Measurements from ENCODE around the gene CIT. TPM values are rescaled to one million over a fixed set of nuclear protein-coding genes. Genes with fewer than 3 reads are reported as not detected.

Gene CIT
- total RNA-seq, 2 donors from 2014 or later: 0.95 to 2.3 TPM

GRCh38 chr12:119751961-119752360, 125.2 kb downstream of the CIT start:
- H3K36me3 ChIP-seq: no peaks in the 10 kb centered on the region
- H3K4me1 ChIP-seq (ENCODE audit: control insufficient read depth in 1 of 2, low read depth in 2 of 2): no peaks in the 10 kb centered on the region

GRCh38 chr12:119749666-119750065, 127.5 kb downstream of the CIT start:
- Histone ChIP-seq H3K27ac (no peak overlapping the region), H3K27me3 (replicated peaks; ENCODE audit: insufficient read depth) (no peaks in the 10 kb centered on the region), H3K9me3 (peaks cover 6% of the 10 kb centered on the region), H3K36me3 (no peaks in the 10 kb centered on the region), H3K4me1 (ENCODE audit: control insufficient read depth in 1 of 2, low read depth in 2 of 2) (no peaks in the 10 kb centered on the region), H3K4me3 (no peak overlapping the region)
- ATAC-seq (ENCODE audit: insufficient number of reproducible peaks, low FRiP score, low read depth) (no peak), DNase-seq (ENCODE audit: low spot score) (no peak)
- TF ChIP-seq CTCF (IDR thresholded peaks at IDR 0.05): no peak

More at GRCh38 chr12:119751961-119752360, 125.2 kb downstream of the CIT start:
- no peak for ATAC-seq (ENCODE audit: insufficient number of reproducible peaks, low FRiP score, low read depth)
- TF ChIP-seq CTCF (IDR thresholded peaks at IDR 0.05): no peak
- DNase-seq (ENCODE audit: low spot score): no peak
- H3K27ac ChIP-seq: no peak overlapping the region
- no peaks in the 10 kb centered on the region for H3K27me3 ChIP-seq (replicated peaks; ENCODE audit: insufficient read depth)
- H3K9me3 ChIP-seq: no peaks in the 10 kb centered on the region
- H3K4me3 ChIP-seq: no peak overlapping the region

DNA sequence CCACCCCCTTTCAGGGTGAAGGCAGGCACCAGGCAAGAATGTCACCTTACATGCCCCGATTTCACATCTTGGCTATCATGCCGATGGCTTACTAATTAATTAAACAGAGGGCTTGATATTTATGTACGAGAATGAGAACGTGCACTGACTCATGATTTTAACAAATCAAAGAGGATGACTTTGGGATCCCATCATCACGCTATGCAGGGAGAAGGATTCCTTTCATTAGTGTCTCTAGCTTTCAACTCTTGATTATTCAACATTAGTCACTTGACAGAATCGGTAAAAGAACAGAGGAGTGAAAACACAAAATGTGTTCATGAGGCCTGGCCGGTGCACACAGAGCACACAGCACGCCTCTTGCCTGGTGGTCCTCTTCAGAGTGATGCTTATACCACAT, 128.6 kb downstream of the CIT start:
- Histone ChIP-seq H3K4me3 (no peak overlapping the region), H3K36me3 (no peaks in the 10 kb centered on the region), H3K27me3 (replicated peaks; ENCODE audit: insufficient read depth) (no peaks in the 10 kb centered on the region), H3K9me3 (peaks cover 13% of the 10 kb centered on the region), H3K27ac (no peak overlapping the region), H3K4me1 (ENCODE audit: control insufficient read depth in 1 of 2, low read depth in 2 of 2) (no peaks in the 10 kb centered on the region)
- ATAC-seq (ENCODE audit: insufficient number of reproducible peaks, low FRiP score, low read depth): no peak
- no peak for DNase-seq (ENCODE audit: low spot score)
- TF ChIP-seq CTCF (IDR thresholded peaks at IDR 0.05): no peak

GRCh38 chr12:119746169-119746568, 131.0 kb downstream of the CIT start:
- ATAC-seq (ENCODE audit: insufficient number of reproducible peaks, low FRiP score, low read depth): no peak
- no peaks in the 10 kb centered on the region for H3K27me3 ChIP-seq (replicated peaks; ENCODE audit: insufficient read depth)
- no peaks in the 10 kb centered on the region for H3K36me3 ChIP-seq
- no peaks in the 10 kb centered on the region for H3K4me1 ChIP-seq (ENCODE audit: control insufficient read depth in 1 of 2, low read depth in 2 of 2)
- no peak for DNase-seq (ENCODE audit: low spot score)
- TF ChIP-seq CTCF (IDR thresholded peaks at IDR 0.05): no peak
- no peak overlapping the region for H3K27ac ChIP-seq
- H3K4me3 ChIP-seq: no peak overlapping the region
- peaks cover 13% of the 10 kb centered on the region for H3K9me3 ChIP-seq

DNA sequence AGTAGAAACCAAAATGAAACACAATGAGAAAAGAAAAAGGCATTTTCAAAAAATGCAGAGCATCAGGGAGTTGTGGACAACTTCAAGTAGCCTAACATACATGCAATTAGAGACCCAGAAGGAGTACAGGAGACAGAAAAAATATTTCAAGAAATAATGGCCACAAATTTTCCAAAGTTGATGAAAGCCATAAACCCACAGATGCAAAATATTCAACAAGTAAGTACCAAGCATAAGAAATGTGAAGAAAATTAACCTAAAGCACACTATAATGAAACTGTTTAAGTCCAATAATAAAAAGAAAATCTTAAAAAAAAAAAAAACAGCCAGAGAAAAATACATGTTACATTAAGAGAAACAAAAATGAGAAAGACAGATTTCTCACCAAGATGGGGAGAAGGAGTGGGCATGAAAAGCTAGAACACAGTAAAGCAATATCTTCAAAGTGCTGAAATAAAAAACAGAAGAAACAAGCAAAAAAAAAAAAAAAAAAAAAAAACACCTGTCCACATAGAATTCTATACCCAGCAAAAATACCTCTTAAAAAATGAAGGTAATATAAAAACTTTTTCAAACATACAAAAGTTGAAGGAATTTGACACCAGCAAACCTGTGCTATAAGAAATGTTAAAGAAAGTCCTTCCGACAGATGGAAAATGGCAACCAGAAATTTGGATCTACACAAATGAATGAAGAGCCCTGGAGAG, 132.1 kb downstream of the CIT start:
- H3K9me3 ChIP-seq: peaks cover 13% of the 10 kb centered on the region
- H3K4me1 ChIP-seq (ENCODE audit: control insufficient read depth in 1 of 2, low read depth in 2 of 2): no peaks in the 10 kb centered on the region
- no peaks in the 10 kb centered on the region for H3K27me3 ChIP-seq (replicated peaks; ENCODE audit: insufficient read depth)
- H3K27ac ChIP-seq: no peak overlapping the region
- H3K4me3 ChIP-seq: no peak overlapping the region
- H3K36me3 ChIP-seq: no peaks in the 10 kb centered on the region
- DNase-seq (ENCODE audit: low spot score) (no peak), ATAC-seq (ENCODE audit: insufficient number of reproducible peaks, low FRiP score, low read depth) (no peak)
- no peak for TF ChIP-seq CTCF (IDR thresholded peaks at IDR 0.05)
